Activated naive CD4-positive, alpha-beta T cell treated with anti-CD3 and anti-CD28 coated beads, Interleukin-2, amount 10 ng/mL, durations not matched to agents 7 days and 5 days (primary cell): ENCODE results near the gene TERB1.
A peak's percentile ranks its signal among the peaks of the same experiment; 100 is the strongest.

ENCODE experiments used
- CTCF ChIA-PET: fragments of 350-600 bp; sonication (Branson Sonifier 250); formaldehyde crosslinking; loops from one replicate; lab custom pipeline; 2021; ENCODE audit warnings: antibody characterized with exemption; lab: Charles Lee
- DNase-seq: peaks from one replicate; pipeline ENCODE4 v3.0.0-alpha.2; 2020
- H3K27ac Mint-ChIP-seq: one replicate; pipeline ENCODE4 v1.8.0; 2021; ENCODE audit warnings: mild to moderate bottlenecking, moderate library complexity, mixed read lengths
- H3K27me3 Mint-ChIP-seq: one replicate; pipeline ENCODE4 v1.8.0; 2021; ENCODE audit warnings: mild to moderate bottlenecking, mixed read lengths
- H3K36me3 Mint-ChIP-seq: one replicate; pipeline ENCODE4 v1.8.0; 2021; ENCODE audit warnings: mixed read lengths
- H3K4me1 Mint-ChIP-seq: one replicate; pipeline ENCODE4 v1.8.0; 2021; ENCODE audit warnings: mixed read lengths
- H3K4me3 Mint-ChIP-seq: one replicate; pipeline ENCODE4 v1.8.0; 2021; ENCODE audit warnings: mild to moderate bottlenecking, moderate library complexity, mixed read lengths
- H3K9me3 Mint-ChIP-seq: one replicate; pipeline ENCODE4 v1.8.0; 2021; ENCODE audit warnings: mixed read lengths

TERB1 gene

GRCh38 chr16:66842765-66843164 lies 41.4 kb upstream of the TERB1 start:
- peaks cover 85% of the 10 kb centered on the region for H3K27me3 Mint-ChIP-seq
- H3K4me1 Mint-ChIP-seq = peaks cover 15% of the 10 kb centered on the region
- H3K27ac Mint-ChIP-seq = no peak overlapping the region
- no peak for DNase-seq
- H3K4me3 Mint-ChIP-seq = no peak overlapping the region
- CTCF ChIA-PET = interaction anchor here (0.6 to 3.6 kb wide), 4 partner anchors 12 to 235 kb away, joined by 3 to 28 read pairs (median 4); partner anchors contain the start of gene NAE1
- no peaks in the 10 kb centered on the region for H3K36me3 Mint-ChIP-seq
- no peaks in the 10 kb centered on the region for H3K9me3 Mint-ChIP-seq

DNA sequence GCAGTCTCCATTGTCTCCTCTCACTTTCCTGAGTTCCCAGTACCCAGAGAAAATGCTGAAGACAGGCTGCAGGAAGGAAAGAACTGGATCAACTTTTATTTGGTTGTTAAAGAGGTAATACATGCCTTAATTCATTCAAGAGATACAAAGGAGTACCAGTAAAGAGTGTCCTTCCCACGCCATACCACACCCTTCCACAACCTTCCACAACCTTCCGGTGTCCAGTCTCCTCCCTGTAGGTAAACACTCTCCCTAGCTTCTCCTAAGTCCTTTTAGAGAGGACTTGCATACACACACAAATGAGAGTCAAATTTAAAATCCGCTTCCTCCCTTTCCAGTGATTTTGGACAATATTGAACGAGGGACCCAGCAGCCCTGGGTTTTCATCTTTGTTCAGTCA lies 40.0 kb upstream of the TERB1 start:
- CTCF ChIA-PET = interaction anchor here (3.6 kb wide), 1 partner anchor 11 kb away, joined by 28 read pairs; the partner anchor contains the start of gene NAE1
- no peak for DNase-seq
- Mint-ChIP-seq H3K9me3 (no peaks in the 10 kb centered on the region), H3K4me1 (peaks cover 9% of the 10 kb centered on the region), H3K27me3 (peaks cover 73% of the 10 kb centered on the region), H3K27ac (no peak overlapping the region), H3K4me3 (no peak overlapping the region), H3K36me3 (no peaks in the 10 kb centered on the region)

DNA sequence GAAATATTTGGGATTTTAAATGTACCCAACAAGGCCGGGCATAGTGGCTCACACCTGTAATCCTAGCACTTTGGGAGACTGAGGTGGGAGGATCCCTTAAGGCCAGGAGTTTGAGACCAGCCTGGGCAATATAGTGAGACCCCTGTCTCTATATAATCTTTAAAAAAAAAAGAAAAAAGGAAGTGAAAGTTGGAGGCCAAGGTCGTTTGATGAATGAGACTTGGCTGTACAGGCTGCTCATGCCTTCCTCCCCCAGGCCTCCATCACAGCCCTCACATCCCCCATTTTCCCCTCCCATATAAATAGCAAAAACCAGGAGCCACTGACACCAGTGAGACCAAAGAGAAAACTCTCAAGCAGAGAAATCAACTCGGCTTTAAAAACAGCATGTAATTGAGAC lies 39.5 kb upstream of the TERB1 start:
- no peak for DNase-seq
- no peak overlapping the region for H3K4me3 Mint-ChIP-seq
- H3K4me1 Mint-ChIP-seq = peaks cover 9% of the 10 kb centered on the region
- peaks cover 68% of the 10 kb centered on the region for H3K27me3 Mint-ChIP-seq
- CTCF ChIA-PET = interaction anchor here (3.6 kb wide), 1 partner anchor 10 kb away, joined by 28 read pairs; the partner anchor contains the start of gene NAE1
- H3K27ac Mint-ChIP-seq = no peak overlapping the region
- no peaks in the 10 kb centered on the region for H3K36me3 Mint-ChIP-seq
- H3K9me3 Mint-ChIP-seq = no peaks in the 10 kb centered on the region

DNA sequence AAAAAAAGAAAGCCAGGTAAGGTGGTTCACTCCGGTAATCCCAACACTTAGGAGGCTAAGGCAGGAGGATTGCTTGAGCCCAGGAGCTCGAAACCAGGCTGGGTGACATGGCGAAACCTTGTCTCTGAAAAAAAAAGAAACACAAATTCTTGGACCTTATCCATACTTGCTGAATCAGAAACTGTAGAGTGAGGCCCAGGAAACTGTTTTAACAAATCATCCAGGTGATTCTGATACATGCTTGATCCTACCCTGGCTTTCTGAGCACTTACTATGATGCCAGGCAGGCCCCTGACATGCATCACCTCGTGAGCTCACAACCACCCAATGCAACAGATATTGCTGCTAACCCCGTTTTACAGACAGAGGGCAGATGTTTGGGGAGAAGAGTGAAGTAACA lies 33.4 kb upstream of the TERB1 start:
- Mint-ChIP-seq H3K36me3 (no peaks in the 10 kb centered on the region), H3K4me1 (peaks cover 10% of the 10 kb centered on the region), H3K27ac (no peak overlapping the region), H3K4me3 (no peak overlapping the region), H3K27me3 (peaks cover 20% of the 10 kb centered on the region), H3K9me3 (no peaks in the 10 kb centered on the region)
- DNase-seq = no peak
- CTCF ChIA-PET = interaction anchor here (0.7 to 2.8 kb wide), 2 partner anchors 33 to 96 kb away, joined by 3 to 20 read pairs; no protein-coding TSS in a partner anchor

- Mint-ChIP-seq H3K9me3 (no peaks in the 10 kb centered on the region), H3K27ac (no peak overlapping the region), H3K4me3 (no peak overlapping the region), H3K4me1 (peaks cover 27% of the 10 kb centered on the region), H3K36me3 (peaks cover 6% of the 10 kb centered on the region), H3K27me3 (peaks cover 4% of the 10 kb centered on the region)
- DNase-seq = no peak
- CTCF ChIA-PET = interaction anchor here (2.8 to 6.3 kb wide), 4 partner anchors 10 to 36 kb away, joined by 20 to 117 read pairs (median 29); partner anchors contain the start of gene CA7
Measured at GRCh38 chr16:66832661-66833305, 31.4 kb upstream of the TERB1 start.

GRCh38 chr16:66832190-66832589 lies 30.8 kb upstream of the TERB1 start:
- peaks cover 10% of the 10 kb centered on the region for H3K36me3 Mint-ChIP-seq
- no peaks in the 10 kb centered on the region for H3K9me3 Mint-ChIP-seq
- no peak overlapping the region for H3K4me3 Mint-ChIP-seq
- H3K27ac Mint-ChIP-seq = no peak overlapping the region
- DNase-seq = no peak
- H3K27me3 Mint-ChIP-seq = peaks cover 4% of the 10 kb centered on the region
- CTCF ChIA-PET = interaction anchor here (1.0 to 6.3 kb wide), 7 partner anchors 10 to 96 kb away, joined by 5 to 117 read pairs (median 12); partner anchors contain the start of genes CA7, DYNC1LI2 and PDP2
- peaks cover 29% of the 10 kb centered on the region for H3K4me1 Mint-ChIP-seq

DNA sequence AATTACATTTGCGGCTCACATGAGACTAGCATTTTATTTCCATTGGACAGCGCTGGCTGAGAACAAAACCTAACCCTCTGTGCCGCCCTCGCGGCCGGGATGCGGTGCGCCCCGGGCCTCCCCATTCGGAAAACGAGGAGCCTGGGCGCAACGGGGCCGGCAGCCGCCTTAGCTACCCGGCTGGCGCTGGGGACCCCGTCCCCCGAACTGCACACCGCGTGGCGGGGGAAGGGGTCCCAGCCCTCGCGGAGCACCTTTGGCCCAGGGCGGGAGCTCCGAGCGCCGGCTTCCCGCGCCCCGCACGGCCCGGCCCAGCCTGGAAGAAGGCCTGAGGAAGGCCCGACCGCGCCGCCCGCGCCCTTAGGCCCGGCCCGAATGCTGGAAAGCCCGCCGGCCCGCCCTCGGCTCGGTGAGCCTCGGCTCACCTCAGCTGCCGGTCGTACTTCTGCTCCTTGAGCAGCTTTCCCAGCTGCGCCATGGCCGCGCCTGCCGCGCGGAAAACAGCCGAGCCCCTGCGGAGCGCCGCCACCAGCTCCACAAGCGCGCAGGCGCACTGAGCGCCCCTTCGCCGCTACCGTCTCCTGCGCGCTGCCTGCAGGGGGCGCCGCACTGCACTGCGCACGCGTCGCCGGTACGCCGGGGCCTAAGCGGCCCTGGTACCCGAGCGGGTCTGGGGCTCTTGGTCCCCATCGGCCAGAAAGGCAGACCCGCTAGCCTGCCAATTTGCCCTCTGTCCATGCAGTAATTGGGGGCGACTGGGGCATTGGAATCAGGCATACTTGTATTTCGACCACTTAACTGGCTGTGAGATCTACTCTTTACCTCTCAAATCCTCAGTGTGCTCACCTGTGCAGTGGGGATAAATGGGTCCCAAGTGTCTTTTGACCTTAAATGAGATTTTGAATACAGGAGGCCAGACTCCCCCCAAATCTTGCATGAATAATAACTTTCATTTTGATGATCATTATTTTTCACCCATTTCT lies 29.3 kb upstream of the TERB1 start, which contains the start of gene NAE1:
TSS of gene NAE1 (minus strand) at position 555 of the 983 bp plus-strand sequence. CDS start at position 478, 77 bp downstream.
- H3K9me3 Mint-ChIP-seq = no peaks in the 10 kb centered on the region
- peak within 1 kb of the TSS; percentile 71 for H3K4me3 Mint-ChIP-seq
- peak; percentile 89 for DNase-seq
- peaks cover 16% of the 10 kb centered on the region for H3K36me3 Mint-ChIP-seq
- peak within 1 kb of the TSS; percentile 78 for H3K27ac Mint-ChIP-seq
- peaks cover 4% of the 10 kb centered on the region for H3K27me3 Mint-ChIP-seq
- CTCF ChIA-PET = interaction anchor here (0.6 to 6.3 kb wide), 28 partner anchors 10 to 453 kb away, joined by 3 to 117 read pairs (median 4); partner anchors contain the start of genes CA7, DYNC1LI2 and PDP2
- H3K4me1 Mint-ChIP-seq = peaks cover 36% of the 10 kb centered on the region

DNA sequence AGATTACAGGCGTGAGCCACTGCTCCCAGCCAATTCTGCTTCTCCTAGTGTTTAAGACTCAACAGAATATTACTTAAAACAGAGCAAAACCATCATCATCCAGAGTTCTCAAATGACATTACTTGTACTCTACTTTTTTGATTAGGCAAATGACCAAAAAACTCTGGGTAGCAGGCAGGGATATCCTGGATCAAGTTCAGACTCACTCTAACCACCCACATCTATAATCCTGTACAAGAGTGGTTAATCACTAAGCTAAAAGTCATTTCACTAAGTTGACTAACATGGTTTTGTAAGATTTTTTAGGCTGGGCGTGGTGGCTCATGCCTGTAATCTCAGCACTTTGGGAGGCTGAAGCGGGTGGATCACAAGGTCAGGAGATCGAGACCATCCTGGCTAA lies 22.6 kb upstream of the TERB1 start:
- CTCF ChIA-PET = interaction anchor here (1.1 to 1.3 kb wide), 2 partner anchors 49 to 53 kb away, joined by 3 read pairs; no protein-coding TSS in a partner anchor
- Mint-ChIP-seq H3K27me3 (no peaks in the 10 kb centered on the region), H3K27ac (no peak overlapping the region), H3K36me3 (peaks cover 38% of the 10 kb centered on the region), H3K9me3 (no peaks in the 10 kb centered on the region), H3K4me1 (peaks cover 19% of the 10 kb centered on the region), H3K4me3 (no peak overlapping the region)
- no peak for DNase-seq

- Mint-ChIP-seq H3K4me3 (no peak overlapping the region), H3K9me3 (no peaks in the 10 kb centered on the region), H3K27ac (no peak overlapping the region), H3K4me1 (no peaks in the 10 kb centered on the region), H3K36me3 (peaks cover 51% of the 10 kb centered on the region), H3K27me3 (no peaks in the 10 kb centered on the region)
- CTCF ChIA-PET = interaction anchor here (1.2 kb wide), 1 partner anchor 53 kb away, joined by 4 read pairs; no protein-coding TSS in a partner anchor
- no peak for DNase-seq
Measured at GRCh38 chr16:66814734-66815133, 13.3 kb upstream of the TERB1 start.

DNA sequence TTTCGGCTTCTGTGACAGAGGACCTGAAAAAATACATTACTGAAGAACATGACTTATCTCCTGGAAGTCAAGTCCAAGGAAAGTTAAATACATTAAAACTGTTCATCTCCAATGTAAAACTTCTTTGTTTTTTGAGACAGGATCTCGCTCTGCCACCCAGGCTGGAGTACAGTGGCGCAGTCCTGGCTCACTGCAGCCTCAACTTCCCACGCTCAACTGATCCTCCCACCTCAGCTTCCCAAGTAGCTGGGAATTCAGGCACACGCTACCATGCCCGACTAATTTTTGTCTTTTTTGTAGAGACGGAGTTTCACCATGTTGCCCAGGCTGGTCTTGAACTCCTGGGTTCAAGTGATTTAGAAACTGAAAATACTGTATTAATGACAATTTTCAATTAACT lies 9.7 kb upstream of the TERB1 start:
- Mint-ChIP-seq H3K9me3 (no peaks in the 10 kb centered on the region), H3K4me3 (no peak overlapping the region), H3K27ac (no peak overlapping the region), H3K36me3 (peaks cover 46% of the 10 kb centered on the region), H3K4me1 (no peaks in the 10 kb centered on the region), H3K27me3 (no peaks in the 10 kb centered on the region)
- no peak for DNase-seq
- CTCF ChIA-PET = interaction anchor here (1.8 kb wide), 1 partner anchor 20 kb away, joined by 9 read pairs; the partner anchor contains the start of gene NAE1

- CTCF ChIA-PET = interaction anchor here (1.8 kb wide), 1 partner anchor 20 kb away, joined by 9 read pairs; the partner anchor contains the start of gene NAE1
- H3K27me3 Mint-ChIP-seq = no peaks in the 10 kb centered on the region
- H3K36me3 Mint-ChIP-seq = peaks cover 47% of the 10 kb centered on the region
- no peak for DNase-seq
- H3K4me1 Mint-ChIP-seq = no peaks in the 10 kb centered on the region
- H3K27ac Mint-ChIP-seq = no peak overlapping the region
- no peak overlapping the region for H3K4me3 Mint-ChIP-seq
- no peaks in the 10 kb centered on the region for H3K9me3 Mint-ChIP-seq
Measured at GRCh38 chr16:66810391-66810790, 9.0 kb upstream of the TERB1 start.

DNA sequence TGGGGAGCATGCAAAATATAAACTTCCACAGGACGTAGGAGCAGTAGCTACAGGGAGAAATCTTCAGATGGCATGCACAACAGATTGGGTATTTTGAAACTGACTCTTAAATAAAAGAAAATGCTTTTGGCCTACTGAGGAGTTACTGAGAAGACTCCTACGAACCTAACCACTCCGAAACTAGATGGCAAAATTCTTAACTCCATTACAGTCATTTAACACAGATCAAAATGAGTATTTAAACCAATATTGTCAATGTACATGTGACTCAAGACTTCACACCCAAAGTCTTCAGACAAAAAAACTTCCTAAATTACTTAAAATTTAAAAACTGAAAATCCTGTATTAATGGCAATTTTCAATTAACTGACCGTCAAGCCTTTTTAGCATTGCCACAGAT lies 8.4 kb upstream of the TERB1 start:
- DNase-seq = no peak
- Mint-ChIP-seq H3K4me3 (no peak overlapping the region), H3K27ac (no peak overlapping the region), H3K4me1 (no peaks in the 10 kb centered on the region), H3K9me3 (no peaks in the 10 kb centered on the region), H3K36me3 (peaks cover 45% of the 10 kb centered on the region), H3K27me3 (no peaks in the 10 kb centered on the region)
- CTCF ChIA-PET = interaction anchor here (1.8 kb wide), 1 partner anchor 21 kb away, joined by 9 read pairs; the partner anchor contains the start of gene NAE1

DNA sequence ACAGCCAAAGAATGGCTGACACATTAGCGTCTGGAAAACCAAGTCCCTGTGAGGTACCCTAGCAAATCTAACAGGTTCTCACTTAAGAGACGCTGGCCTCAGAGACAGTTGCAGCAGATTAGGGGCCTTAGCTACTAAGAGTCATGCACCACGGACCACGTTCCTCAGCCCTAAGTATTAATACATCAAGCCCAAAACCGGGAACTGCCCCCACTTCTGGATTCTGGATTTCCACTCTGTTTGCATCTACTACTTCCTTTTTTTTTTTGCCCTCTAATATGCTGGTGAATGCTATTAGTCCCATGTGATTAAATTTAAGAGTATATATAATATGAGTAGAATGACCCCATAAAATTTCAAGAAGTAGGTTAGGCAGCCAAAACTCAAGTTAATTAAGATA lies 775 bp upstream of the TERB1 start:
- Mint-ChIP-seq H3K36me3 (peaks cover 25% of the 10 kb centered on the region), H3K4me3 (no peak overlapping the region), H3K9me3 (no peaks in the 10 kb centered on the region), H3K27ac (no peak overlapping the region), H3K27me3 (no peaks in the 10 kb centered on the region), H3K4me1 (no peaks in the 10 kb centered on the region)
- no peak for DNase-seq
- CTCF ChIA-PET = no interaction called here
